H9 (cell line): Measurements from ENCODE around the gene SPHKAP. TPM values are rescaled to one million over a fixed set of nuclear protein-coding genes. Genes with fewer than 3 reads are reported as not detected.

Experiments
- DNase-seq: peaks from one replicate; pipeline ENCODE4 v3.0.0-alpha.2; 2017
- H2AFZ ChIP-seq: one replicate; pipeline ENCODE4 v1.6.1; 2013; ENCODE audit warnings: mild to moderate bottlenecking, low read length, control low read depth, moderate library complexity
- H2AK5ac ChIP-seq: 2 replicates; pipeline ENCODE4 v1.6.1; 2013; ENCODE audit warnings: low read length, control low read depth, mixed read lengths; ENCODE audit not compliant: insufficient read length
- H2BK120ac ChIP-seq: one replicate; pipeline ENCODE4 v1.6.1; 2013; ENCODE audit warnings: low read depth, mild to moderate bottlenecking, low read length, control low read depth, inconsistent platforms; ENCODE audit not compliant: poor library complexity, severe bottlenecking
- H2BK12ac ChIP-seq: 2 replicates; pipeline ENCODE4 v1.6.1; 2013; ENCODE audit warnings: low read length, control low read depth, mixed read lengths, low read depth; ENCODE audit not compliant: insufficient read length
- H2BK15ac ChIP-seq: 2 replicates; pipeline ENCODE4 v1.6.1; 2013; ENCODE audit warnings: low read depth, low read length, control low read depth
- H2BK20ac ChIP-seq: one replicate; pipeline ENCODE4 v1.6.1; 2013; ENCODE audit warnings: low read depth, mild to moderate bottlenecking, low read length, control low read depth, inconsistent platforms; ENCODE audit not compliant: poor library complexity, severe bottlenecking
- H2BK5ac ChIP-seq: 2 replicates; pipeline ENCODE4 v1.6.1; 2013; ENCODE audit warnings: low read length, control low read depth, mixed read lengths; ENCODE audit not compliant: insufficient read length
- H3K14ac ChIP-seq: 2 replicates; pipeline ENCODE4 v1.6.1; 2013; ENCODE audit warnings: low read length, control low read depth; ENCODE audit not compliant: insufficient read depth
- H3K18ac ChIP-seq: 2 replicates; pipeline ENCODE4 v1.6.1; 2013; ENCODE audit warnings: low read depth, mild to moderate bottlenecking, mixed read lengths, low read length, control low read depth; ENCODE audit not compliant: insufficient read length
- H3K23ac ChIP-seq: 2 replicates; pipeline ENCODE4 v1.6.1; 2013; ENCODE audit warnings: low read length, control low read depth, mixed read lengths, low read depth; ENCODE audit not compliant: insufficient read length
- H3K23me2 ChIP-seq: 2 replicates; pipeline ENCODE4 v1.6.1; 2013; ENCODE audit warnings: low read depth, mild to moderate bottlenecking, mixed read lengths, low read length, control low read depth; ENCODE audit not compliant: insufficient read length, poor library complexity, severe bottlenecking
- H3K27ac ChIP-seq: 2 replicates; pipeline ENCODE4 v1.5.1; 2013; ENCODE audit warnings: low read length, control low read depth, mixed read lengths, low read depth; ENCODE audit not compliant: insufficient read length
- H3K27me3 ChIP-seq: 2 replicates; pipeline ENCODE4 v1.6.1; 2013; ENCODE audit warnings: low read length, control low read depth, inconsistent platforms; ENCODE audit not compliant: insufficient read depth
- H3K4ac ChIP-seq: 2 replicates; pipeline ENCODE4 v1.6.1; 2013; ENCODE audit warnings: low read depth, mild to moderate bottlenecking, control low read depth, inconsistent platforms, low read length, moderate library complexity
- H3K4me1 ChIP-seq: 2 replicates; pipeline ENCODE4 v1.6.1; 2013; ENCODE audit warnings: low read length, control low read depth, inconsistent platforms; ENCODE audit not compliant: insufficient read depth
- H3K4me2 ChIP-seq: 2 replicates; pipeline ENCODE4 v1.6.1; 2013; ENCODE audit warnings: low read length, control low read depth, mixed read lengths; ENCODE audit not compliant: insufficient read length, insufficient read depth
- H3K56ac ChIP-seq: 2 replicates; pipeline ENCODE4 v1.6.1; 2013; ENCODE audit warnings: low read depth, mild to moderate bottlenecking, mixed read lengths, low read length, control low read depth; ENCODE audit not compliant: insufficient read length
- H3K79me1 ChIP-seq: 2 replicates; pipeline ENCODE4 v1.6.1; 2013; ENCODE audit warnings: low read depth, mild to moderate bottlenecking, moderate library complexity, low read length, control low read depth, inconsistent platforms; ENCODE audit not compliant: insufficient read depth, poor library complexity, severe bottlenecking
- H3K79me2 ChIP-seq: 2 replicates; pipeline ENCODE4 v1.6.1; 2013; ENCODE audit warnings: low read length, control low read depth, inconsistent platforms; ENCODE audit not compliant: insufficient read depth
- H3K9ac ChIP-seq: 2 replicates; pipeline ENCODE4 v1.6.1; 2013; ENCODE audit warnings: low read length, control low read depth, mixed read lengths; ENCODE audit not compliant: insufficient read length; ENCODE audit errors: extremely low read depth
- H3K9me3 ChIP-seq: one replicate; pipeline ENCODE4 v1.6.1; 2013; ENCODE audit warnings: low read depth, low read length, inconsistent platforms; ENCODE audit not compliant: control insufficient read depth
- H3T11ph ChIP-seq: one replicate; pipeline ENCODE4 v1.6.1; 2013; ENCODE audit warnings: mild to moderate bottlenecking, low read length, control low read depth, inconsistent platforms
- H4K20me1 ChIP-seq: one replicate; pipeline ENCODE4 v1.6.1; 2013; ENCODE audit not compliant: control insufficient read depth, insufficient read length, insufficient read depth
- H4K5ac ChIP-seq: 2 replicates; pipeline ENCODE4 v1.6.1; 2013; ENCODE audit warnings: low read depth, mild to moderate bottlenecking, mixed read lengths, low read length, control low read depth; ENCODE audit not compliant: insufficient read length
- H4K8ac ChIP-seq: replicated peaks from 2 replicates; pipeline ENCODE4 v1.6.1; 2013; ENCODE audit warnings: low read length, control low read depth, mixed read lengths, low read depth; ENCODE audit not compliant: insufficient read length
- H4K91ac ChIP-seq: 2 replicates; pipeline ENCODE4 v1.6.1; 2013; ENCODE audit warnings: low read depth, mild to moderate bottlenecking, moderate library complexity, mixed read lengths, low read length, control low read depth; ENCODE audit not compliant: insufficient read length
- H3K27ac Mint-ChIP-seq, 3 experiments: 2 replicates in 2 of 3; 3 replicates in 1 of 3; pipeline ENCODE4 v1.8.0; 2020 to 2021; ENCODE audit warnings: mixed read lengths in 3 of 3, mild to moderate bottlenecking in 1 of 3, moderate library complexity in 1 of 3
- H3K27me3 Mint-ChIP-seq: 2 replicates; pipeline ENCODE4 v1.8.0; 2021; ENCODE audit warnings: low read depth, mild to moderate bottlenecking, moderate library complexity, mixed read lengths
- H3K36me3 Mint-ChIP-seq, 3 experiments: 2 replicates in 2 of 3; 3 replicates in 1 of 3; pipeline ENCODE4 v1.8.0; 2020 to 2021; ENCODE audit warnings: low read depth in 3 of 3, mixed read lengths in 3 of 3; ENCODE audit not compliant: insufficient read depth in 1 of 3
- H3K4me1 Mint-ChIP-seq, 2 experiments: 2 replicates each; pipeline ENCODE4 v1.8.0; 2020; ENCODE audit warnings: mixed read lengths in 2 of 2
- H3K4me3 Mint-ChIP-seq, 2 experiments: 2 replicates in 1 of 2; 3 replicates in 1 of 2; pipeline ENCODE4 v1.8.0; 2020 to 2021; ENCODE audit warnings: mild to moderate bottlenecking in 2 of 2, mixed read lengths in 2 of 2, moderate library complexity in 1 of 2
- H3K9me3 Mint-ChIP-seq, 2 experiments: 2 replicates in 1 of 2; 3 replicates in 1 of 2; pipeline ENCODE4 v1.8.0; 2020; ENCODE audit warnings: mild to moderate bottlenecking in 2 of 2, mixed read lengths in 2 of 2, moderate library complexity in 1 of 2
- total RNA-seq: library from RNA; stranded (reverse); gene quantifications from 2 replicates; pipeline ENCODE4 v1.2.1, GENCODE V29; 2021
- TF ChIP-seq, protein P1 (sequence below): fragments of 200-600 bp; sonication (generic); conservative IDR thresholded peaks from 3 replicates; pipeline ENCODE4 v1.8.0; 2021; ENCODE audit warnings: antibody characterized with exemption, mild to moderate bottlenecking

The SPHKAP gene
- total RNA-seq, 1 experiment from 2014 or later, result not detected

DNA sequence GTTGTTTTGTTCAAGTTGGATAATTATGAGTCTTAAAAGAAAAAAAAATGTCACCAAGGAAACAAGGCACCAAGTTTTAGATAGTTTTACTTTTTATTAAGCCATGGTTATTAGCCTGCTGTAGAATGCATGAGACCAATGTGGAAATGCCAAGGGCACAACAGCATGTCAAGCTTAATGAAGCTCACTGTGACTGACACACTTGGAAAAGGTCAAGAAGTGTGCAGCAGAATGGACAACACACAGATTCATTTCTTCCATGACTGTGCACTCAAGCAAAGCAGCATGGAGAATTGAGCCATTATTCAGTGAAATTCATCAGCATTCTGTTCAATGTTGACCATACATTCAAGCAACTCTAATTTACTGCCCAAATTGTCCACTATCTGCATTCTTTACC lies 23.6 kb downstream of the SPHKAP start:
- no peak overlapping the region for H2BK20ac ChIP-seq
- no peak overlapping the region for H3K14ac ChIP-seq
- H3K9ac ChIP-seq, result no peak overlapping the region
- H3K56ac ChIP-seq, result no peak overlapping the region
- no peak overlapping the region for H2BK5ac ChIP-seq
- H3K9me3 ChIP-seq, result no peaks in the 10 kb centered on the region
- H4K5ac ChIP-seq, result no peak overlapping the region
- no peak overlapping the region for H3K18ac ChIP-seq
- Mint-ChIP-seq H3K9me3 (peaks cover 0 to 3% of the 10 kb centered on the region in 2 experiments; a peak in 2 of 5 replicates), H3K4me1 (no peaks in the 10 kb centered on the region), H3K27ac (no peak overlapping the region), H3K27me3 (peaks cover 13% of the 10 kb centered on the region), H3K4me3 (no peak overlapping the region), H3K36me3 (no peaks in the 10 kb centered on the region)
- H3K4me1 ChIP-seq, result no peaks in the 10 kb centered on the region
- no peaks in the 10 kb centered on the region for H3K27me3 ChIP-seq
- no peak overlapping the region for H3K23ac ChIP-seq
- no peak overlapping the region for H3K4ac ChIP-seq
- H2AFZ ChIP-seq, result no peak overlapping the region
- no peak overlapping the region for H2BK15ac ChIP-seq
- H3K4me2 ChIP-seq, result no peak overlapping the region
- no peak overlapping the region for H3T11ph ChIP-seq
- no peaks in the 10 kb centered on the region for H3K79me2 ChIP-seq
- no peaks in the 10 kb centered on the region for H3K23me2 ChIP-seq
- DNase-seq, result no peak
- H2BK12ac ChIP-seq, result no peak overlapping the region
- H2AK5ac ChIP-seq, result no peak overlapping the region
- H2BK120ac ChIP-seq, result no peak overlapping the region
- H4K8ac ChIP-seq, result no peak overlapping the region
- H3K27ac ChIP-seq, result no peak overlapping the region
- H3K79me1 ChIP-seq, result no peaks in the 10 kb centered on the region
- TF ChIP-seq, protein P1, sequence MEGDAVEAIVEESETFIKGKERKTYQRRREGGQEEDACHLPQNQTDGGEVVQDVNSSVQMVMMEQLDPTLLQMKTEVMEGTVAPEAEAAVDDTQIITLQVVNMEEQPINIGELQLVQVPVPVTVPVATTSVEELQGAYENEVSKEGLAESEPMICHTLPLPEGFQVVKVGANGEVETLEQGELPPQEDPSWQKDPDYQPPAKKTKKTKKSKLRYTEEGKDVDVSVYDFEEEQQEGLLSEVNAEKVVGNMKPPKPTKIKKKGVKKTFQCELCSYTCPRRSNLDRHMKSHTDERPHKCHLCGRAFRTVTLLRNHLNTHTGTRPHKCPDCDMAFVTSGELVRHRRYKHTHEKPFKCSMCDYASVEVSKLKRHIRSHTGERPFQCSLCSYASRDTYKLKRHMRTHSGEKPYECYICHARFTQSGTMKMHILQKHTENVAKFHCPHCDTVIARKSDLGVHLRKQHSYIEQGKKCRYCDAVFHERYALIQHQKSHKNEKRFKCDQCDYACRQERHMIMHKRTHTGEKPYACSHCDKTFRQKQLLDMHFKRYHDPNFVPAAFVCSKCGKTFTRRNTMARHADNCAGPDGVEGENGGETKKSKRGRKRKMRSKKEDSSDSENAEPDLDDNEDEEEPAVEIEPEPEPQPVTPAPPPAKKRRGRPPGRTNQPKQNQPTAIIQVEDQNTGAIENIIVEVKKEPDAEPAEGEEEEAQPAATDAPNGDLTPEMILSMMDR, result no peak
- no peak overlapping the region for H4K91ac ChIP-seq
- H4K20me1 ChIP-seq, result no peaks in the 10 kb centered on the region
